ENCODE measurements around the gene ARMC9.
"Not testable (repeated sequence)": the region's sequence is repeated elsewhere in the genome, so short reads cannot be mapped to it uniquely, and the experiment has no call there.

The ARMC9 gene

DNA sequence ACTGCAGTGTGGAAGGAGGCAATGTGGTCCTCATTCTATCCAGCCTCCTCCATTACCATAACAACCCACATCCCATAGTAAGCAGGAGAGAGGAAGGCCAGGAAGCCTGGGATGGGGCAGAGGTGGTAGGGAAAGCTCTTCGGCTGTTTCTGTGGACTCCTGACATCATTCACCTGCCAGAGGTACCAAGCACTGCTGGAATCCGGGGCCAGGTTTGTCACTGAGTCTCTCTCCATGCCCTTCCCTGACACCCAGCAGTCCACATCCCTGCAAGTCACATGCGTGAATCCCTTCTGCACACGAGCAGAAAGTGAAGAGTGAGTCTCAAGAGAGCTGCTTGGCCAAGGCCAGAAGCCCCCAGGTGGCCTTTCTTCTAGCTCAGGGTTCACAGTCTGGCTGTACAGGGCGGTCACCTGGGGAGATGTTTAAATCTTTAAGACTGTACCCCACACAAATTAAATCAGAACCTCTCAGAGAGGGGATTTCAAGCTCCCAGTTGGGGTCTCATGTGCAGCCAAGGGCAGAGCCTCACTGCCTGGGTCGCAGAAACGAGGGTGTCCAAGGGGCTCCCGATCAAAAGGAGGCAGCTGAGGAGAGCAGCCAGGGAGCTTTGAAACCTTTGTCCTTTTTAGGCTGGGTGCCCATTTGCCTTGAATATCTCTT is 94.2 kb downstream of the ARMC9 start:
- no peak for DNase-seq

DNA sequence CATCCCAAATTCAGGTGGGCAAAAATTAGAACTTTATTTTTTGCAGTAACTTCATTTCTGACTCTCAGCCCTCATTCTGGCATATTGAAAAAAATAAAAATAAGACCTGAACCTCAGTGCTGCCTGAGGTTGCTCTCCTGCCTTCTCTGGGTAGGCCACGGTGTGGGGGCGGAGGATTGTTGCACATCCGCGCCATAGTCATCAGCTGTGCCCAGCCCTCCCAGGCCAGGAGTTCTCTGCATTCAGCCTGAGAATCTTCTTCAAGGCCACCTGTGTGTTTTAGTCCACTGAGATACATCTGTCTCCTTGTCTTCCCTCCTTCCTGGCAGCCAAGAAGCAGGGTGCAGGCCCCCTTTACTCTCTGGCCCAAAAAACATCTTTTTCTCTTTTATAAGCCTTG is 94.7 kb downstream of the ARMC9 start:
- DNase-seq = no peak

DNA sequence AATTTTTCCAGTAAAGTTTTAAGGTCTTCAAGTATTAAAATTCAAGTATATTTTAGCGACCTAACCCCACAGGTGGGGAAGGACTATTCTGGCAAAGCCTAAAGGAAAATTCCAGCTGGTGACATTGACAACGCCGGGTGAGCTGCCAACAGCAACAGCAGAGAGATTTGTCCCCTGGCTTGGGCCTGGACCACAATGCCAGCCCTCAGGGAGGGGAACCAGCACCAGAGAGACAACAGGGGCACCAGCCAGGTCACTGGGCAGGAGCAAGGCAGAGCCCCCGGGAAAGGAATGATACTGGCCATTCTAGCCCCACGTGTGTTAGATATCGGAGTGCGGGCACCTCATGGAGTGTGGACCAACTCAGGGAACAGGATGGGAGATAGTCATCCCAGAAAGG is 95.7 kb downstream of the ARMC9 start:
- no peak for DNase-seq

DNA sequence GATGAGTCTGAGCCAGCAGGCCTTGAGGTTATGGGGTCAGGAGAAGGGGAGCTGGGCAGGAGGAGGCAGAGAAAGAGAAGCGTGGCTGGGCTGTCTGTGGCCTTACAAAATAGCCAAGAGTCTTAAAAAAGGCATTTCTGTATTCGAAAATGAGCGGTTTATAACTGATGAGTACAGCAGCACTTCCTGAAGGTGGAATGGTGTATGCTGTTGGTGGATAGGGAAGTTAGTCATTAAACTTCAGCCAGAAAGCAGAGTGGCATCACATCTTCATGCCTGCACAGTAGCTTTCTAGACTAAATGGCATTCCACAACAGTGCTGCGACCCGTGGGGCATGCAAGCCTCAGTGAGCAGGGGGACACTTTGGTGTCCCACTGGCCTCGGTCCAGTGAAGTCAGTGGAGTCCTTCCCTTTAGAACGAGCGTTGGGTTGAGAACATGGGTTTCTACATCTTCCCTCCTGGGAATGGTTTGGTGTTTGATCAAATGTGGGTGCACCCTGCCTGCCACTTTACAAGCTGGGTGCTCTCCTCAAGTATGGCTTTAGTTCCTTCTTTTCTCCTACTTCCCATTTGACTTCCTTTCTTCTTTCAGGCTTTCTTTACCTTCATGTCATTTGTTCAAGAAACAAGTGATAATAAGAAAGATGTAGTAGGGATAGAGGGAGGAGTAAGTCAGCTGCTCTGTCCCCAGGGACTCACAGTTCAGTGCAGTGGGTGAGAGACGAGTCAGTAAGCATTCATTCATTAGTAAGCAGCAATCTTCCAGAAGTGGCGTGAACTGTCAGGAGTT is 96.3 kb downstream of the ARMC9 start:
- no peak for DNase-seq

DNA sequence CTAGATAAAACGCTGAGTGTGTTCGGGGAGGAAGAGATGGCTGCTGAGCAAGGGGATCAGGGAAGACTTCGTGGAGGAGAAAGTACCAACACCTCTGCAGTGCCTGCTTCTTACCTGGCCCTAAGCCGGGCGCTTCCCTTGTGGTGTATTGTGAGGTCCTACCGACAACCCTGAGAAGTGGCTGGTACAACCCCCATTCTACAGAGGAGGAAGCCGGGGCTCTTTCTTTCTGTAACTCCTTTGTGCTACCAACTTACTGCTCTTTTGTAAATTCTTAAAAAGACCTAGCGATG is 96.9 kb downstream of the ARMC9 start:
- DNase-seq = no peak

DNA sequence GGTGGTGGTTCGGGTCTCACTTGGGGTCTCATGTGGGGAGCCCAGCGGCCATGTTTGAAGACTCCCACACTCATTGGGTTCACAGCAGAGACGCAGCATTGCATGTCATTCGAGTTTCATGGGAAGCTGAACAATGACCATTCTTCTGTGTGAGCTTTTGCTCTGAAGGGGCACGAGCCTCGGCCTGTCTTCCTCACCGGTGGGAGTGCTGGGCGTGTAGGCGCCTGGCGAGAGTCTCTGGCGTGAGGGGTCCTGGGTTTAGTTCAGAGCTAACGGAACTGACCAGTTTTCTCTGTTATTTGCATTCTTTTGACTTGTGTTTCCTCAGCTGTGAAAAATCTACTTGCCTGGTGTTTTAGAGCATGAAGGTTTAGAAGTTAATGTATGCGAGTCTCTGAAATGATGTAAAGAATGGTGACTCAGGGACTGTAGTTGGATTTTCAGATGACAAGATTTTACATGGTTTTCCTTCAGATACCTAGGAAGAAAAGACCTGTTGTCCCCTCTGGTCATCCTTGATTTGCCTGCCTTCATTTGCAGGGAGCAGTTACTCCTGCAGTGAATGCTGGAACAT is 98.1 kb downstream of the ARMC9 start:
- no peak for DNase-seq

- peak; percentile 54 to 60 for DNase-seq
Observed at GRCh38 chr2:231297108-231297908, 98.9 kb downstream of the ARMC9 start.

DNA sequence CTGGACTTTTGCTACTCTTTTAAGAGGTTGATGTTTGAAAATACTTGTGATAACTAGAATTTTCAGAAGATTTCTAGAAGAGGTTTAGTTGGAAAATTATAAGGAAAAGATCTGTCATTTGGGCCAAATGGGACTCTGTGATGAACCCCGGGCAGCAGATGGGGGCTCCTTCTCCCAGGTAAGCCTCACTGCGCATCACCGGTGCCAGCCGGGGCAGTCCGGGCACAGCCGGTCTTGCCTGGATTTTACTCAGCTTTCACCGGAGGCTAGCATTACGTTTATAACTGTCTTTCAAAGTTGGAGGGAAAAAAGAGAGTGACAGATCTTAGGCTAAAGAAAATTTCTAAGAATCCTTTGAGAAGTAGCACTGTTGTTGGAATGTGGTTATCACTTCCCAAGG is 99.7 kb downstream of the ARMC9 start:
- no peak for DNase-seq

- DNase-seq = no peak
Observed at GRCh38 chr2:231299267-231299666, 100.8 kb downstream of the ARMC9 start.

DNA sequence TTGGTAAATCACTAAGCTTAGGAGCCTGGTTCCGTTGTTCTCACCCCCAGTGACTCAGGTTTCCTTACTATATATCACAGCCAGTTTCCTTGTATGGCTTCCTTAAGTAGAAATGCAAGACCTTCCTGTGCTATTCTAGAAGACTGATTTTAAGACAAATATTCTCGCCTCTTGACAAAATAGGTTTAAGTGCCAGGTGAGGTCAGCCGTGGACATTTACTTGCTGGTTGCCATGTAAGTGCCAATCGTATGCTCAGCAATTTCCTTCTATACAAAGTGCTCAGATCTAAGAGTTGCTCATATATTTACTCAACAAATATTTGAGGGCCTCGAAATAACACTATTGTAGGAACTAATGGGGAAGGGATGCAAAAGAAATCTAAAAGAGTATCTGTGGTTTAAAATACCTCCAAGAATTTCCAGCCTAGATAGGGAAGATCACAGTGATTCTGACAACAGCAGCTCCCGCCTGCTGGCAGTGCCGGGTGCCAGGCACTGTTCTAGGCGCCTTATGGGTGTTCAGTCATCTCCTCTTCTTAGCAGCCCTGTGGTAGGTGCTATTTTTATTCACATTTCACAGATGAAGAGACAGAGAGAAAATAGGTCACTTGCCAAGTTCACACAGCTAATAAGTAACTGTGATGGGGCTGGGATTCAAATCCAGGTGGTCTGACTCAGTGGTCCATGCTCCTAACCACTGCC is 101.7 kb downstream of the ARMC9 start:
- DNase-seq = no peak

GRCh38 chr2:231300722-231301076 is 102.3 kb downstream of the ARMC9 start:
- no peak for DNase-seq

DNA sequence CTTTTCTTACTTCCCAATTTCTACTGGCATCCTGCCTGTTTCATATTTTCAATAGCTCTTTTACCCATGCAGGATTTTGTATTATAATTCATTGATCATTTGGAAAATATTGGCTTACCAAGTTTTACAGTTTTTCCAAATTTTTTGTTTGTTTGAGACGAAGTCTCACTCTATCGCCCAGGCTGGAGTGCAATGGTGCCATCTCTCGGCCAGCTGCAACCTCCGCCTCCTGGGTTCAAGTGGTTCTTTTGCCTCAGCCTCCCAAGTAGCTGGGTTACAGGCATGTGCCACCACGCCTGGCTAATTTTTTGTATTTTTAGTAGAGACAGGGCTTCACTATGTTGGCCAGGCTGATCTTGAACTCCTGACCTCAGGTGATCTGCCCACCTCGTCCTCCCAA is 105.8 kb downstream of the ARMC9 start:
- DNase-seq = not testable (repeated sequence)

DNA sequence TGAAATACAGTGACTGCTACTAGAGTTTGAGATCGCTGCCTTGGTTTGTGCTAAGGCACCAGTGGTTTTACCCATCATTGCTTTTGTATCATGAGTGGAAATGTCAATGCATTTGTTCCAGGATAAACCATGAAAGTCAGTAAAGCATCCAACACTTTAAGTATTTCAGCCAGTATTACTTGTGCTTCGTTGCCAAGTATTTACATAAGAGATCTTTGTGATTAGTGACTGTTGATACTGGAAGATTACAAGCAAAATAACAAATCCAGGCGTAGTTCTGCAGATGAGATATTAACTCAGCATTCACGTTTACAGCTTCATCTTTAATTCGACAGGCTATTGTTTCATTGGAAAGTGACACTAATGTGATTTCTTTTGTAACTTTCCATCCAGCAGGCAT is 106.8 kb downstream of the ARMC9 start:
- DNase-seq = no peak

DNA sequence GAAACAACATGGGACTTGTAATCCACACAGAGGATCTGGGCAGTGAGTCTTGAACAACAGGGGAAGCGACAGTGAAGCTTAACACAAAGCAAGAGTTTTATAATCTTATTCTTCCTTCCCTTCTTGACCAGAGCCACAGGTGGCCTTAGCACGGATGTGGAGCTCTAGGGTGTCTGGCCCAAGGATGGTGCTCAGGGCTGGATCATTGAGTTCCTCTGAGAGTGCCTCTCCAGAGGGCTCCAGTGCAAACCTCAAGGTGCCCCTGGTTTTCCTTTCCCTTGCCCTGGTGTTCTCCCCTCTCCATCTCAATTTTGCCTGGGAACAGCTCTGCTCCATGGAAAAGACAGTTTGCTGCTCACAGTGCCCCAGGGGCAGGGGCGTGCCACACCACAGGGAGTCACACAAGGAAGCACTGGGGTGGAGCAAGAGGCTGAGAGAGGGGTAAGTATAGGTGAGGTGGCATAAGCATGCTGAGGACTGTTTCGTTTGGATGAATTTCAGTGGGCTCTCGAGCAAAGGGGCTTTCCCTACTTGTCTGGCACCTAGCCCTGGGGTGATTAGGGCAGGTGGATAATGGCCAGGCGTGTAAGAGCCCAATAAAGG is 108.5 kb downstream of the ARMC9 start:
- no peak for DNase-seq

- DNase-seq = no peak
Observed at GRCh38 chr2:231308219-231308618, 109.8 kb downstream of the ARMC9 start.

- DNase-seq = no peak
Observed at GRCh38 chr2:231308631-231309428, 110.4 kb downstream of the ARMC9 start.

GRCh38 chr2:231312066-231312465 is 113.6 kb downstream of the ARMC9 start:
- DNase-seq = no peak

GRCh38 chr2:231315896-231316295 is 117.5 kb downstream of the ARMC9 start:
- no peak for DNase-seq

DNA sequence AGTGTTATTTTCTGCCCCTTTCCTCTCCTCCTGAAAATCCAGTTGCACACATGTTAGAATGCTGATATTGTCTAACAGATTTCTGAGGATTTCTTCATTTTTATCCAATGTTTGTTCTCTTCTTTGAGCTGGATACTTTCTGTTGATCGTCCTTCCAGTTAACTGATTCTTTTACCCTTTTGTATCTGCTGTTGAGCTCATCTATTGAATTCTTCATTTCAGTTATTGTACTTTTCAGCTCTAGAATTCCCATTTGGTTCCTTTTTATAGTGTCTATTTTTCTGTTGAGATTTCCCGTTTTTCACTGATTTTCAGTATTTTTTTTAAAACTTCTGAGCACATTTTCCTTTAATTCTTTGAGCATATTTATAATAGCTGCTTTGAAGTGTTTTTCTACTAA is 119.1 kb downstream of the ARMC9 start:
- DNase-seq = no peak

DNA sequence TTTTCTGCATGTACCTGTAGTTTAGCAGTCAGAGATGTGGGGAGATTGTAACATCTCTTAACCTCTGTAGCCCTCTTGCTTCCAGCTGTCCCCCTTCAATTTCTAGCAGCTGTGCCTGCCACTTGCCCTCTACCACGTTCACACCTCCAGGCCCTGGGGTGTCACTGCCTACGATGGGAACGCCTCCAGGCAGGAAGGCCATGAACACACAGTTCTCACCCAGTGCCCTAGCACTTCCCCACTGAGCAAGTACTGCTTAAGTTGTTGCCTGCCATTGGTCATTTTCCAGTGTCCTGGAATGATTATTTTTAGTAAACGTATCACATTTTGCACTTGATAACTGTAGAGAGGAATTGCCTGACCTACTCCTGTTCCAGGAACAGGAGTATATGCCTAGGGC is 120.0 kb downstream of the ARMC9 start:
- DNase-seq = no peak

DNA sequence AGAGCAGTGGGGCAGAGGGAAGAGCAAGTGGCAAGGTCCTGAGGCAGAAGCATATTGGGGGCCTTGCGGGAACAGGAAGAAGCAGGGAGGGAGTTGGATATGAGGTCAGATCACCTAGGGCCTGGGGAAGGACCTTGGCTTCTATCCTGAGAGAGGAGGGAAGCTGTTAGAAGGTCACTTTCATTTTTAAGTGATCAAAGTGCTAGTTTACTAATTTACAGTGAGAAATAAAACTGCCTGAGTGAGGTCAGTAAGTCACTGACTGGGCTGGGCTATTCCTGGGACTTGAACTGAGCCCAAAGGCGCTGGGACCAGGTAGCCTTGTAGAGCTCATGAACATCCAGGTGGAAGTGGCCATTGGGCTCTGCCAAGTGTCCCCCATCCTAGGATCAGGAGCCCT is 120.5 kb downstream of the ARMC9 start:
- no peak for DNase-seq

DNA sequence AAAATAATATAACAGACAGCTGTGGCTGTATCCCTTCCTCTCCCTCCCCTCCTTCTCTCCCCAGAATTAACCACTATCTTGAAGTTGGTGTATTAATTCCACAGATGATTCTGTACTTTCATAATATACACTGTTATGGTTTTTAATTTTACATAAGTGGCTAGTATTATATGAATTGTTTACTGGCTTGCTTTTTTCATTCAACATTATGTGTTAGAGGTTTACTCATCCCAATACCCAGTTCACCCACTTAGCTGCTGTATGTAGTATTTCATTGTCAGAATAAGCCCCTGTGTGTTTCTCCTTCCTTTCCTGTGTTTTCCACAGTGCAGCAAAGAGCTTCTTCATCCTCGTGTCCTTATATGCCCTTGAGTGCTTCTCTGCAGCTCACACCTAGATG is 121.4 kb downstream of the ARMC9 start:
- DNase-seq = no peak

Measured in AML-193 (cell line).